ENCODE data around the gene THNSL1.

Gene THNSL1

DNA sequence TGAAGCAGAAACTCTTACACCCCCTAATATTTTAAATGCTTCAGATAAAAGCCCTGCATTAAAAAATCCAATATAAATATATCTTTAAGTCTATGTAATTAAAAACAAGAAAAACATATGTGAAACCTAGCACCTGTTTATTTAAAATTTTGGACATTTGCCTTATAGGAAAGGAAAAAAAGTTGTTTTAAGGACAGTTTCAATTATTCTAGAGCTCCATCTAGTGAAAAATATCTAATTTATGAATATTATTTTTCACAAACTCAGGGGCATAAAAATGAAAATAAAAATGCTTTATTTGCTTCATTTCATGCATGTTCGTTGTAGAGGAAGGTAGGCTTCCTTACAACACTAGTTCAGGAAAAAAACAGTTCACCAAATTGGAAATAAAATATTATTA is 26.5 kb upstream of the THNSL1 start:
- TF ChIP-seq RAD21 (IDR thresholded peaks at IDR 0.05; ENCODE audit: low read depth) (peak; percentile 47), USF1 (IDR thresholded peaks at IDR 0.05) (no peak), EGR1 (IDR thresholded peaks at IDR 0.05) (no peak)

GRCh38 chr10:24991298-24991697 is 25.1 kb upstream of the THNSL1 start:
- TF ChIP-seq NFIC (IDR thresholded peaks at IDR 0.05), result no peak
- no peak for TF ChIP-seq MAX (IDR thresholded peaks at IDR 0.05)
- TF ChIP-seq REST (IDR thresholded peaks at IDR 0.05; ENCODE audit: low read depth), result no peak
- TF ChIP-seq TCF12 (IDR thresholded peaks at IDR 0.05; ENCODE audit: low read depth), result no peak
- no peak for TF ChIP-seq RAD21 (IDR thresholded peaks at IDR 0.05; ENCODE audit: low read depth)
- no peak for TF ChIP-seq FOXM1 (IDR thresholded peaks at IDR 0.05; ENCODE audit: borderline replicate concordance, low read depth)
- no peak for TF ChIP-seq EP300 (IDR thresholded peaks at IDR 0.05; ENCODE audit: borderline replicate concordance)
- TF ChIP-seq TEAD4 (IDR thresholded peaks at IDR 0.05), result no peak
- TF ChIP-seq ZBTB7A (IDR thresholded peaks at IDR 0.05; ENCODE audit: low read depth), result no peak
- no peak for TF ChIP-seq USF1 (IDR thresholded peaks at IDR 0.05)
- TF ChIP-seq EGR1 (IDR thresholded peaks at IDR 0.05), result no peak
- no peak for TF ChIP-seq CREB1 (IDR thresholded peaks at IDR 0.05; ENCODE audit: low read depth)
- TF ChIP-seq CEBPB (IDR thresholded peaks at IDR 0.05), result no peak
- TF ChIP-seq YY1 (IDR thresholded peaks at IDR 0.05; ENCODE audit: low read depth), result no peak
- TF ChIP-seq TAF1 (IDR thresholded peaks at IDR 0.05; ENCODE audit: low read depth), result no peak

DNA sequence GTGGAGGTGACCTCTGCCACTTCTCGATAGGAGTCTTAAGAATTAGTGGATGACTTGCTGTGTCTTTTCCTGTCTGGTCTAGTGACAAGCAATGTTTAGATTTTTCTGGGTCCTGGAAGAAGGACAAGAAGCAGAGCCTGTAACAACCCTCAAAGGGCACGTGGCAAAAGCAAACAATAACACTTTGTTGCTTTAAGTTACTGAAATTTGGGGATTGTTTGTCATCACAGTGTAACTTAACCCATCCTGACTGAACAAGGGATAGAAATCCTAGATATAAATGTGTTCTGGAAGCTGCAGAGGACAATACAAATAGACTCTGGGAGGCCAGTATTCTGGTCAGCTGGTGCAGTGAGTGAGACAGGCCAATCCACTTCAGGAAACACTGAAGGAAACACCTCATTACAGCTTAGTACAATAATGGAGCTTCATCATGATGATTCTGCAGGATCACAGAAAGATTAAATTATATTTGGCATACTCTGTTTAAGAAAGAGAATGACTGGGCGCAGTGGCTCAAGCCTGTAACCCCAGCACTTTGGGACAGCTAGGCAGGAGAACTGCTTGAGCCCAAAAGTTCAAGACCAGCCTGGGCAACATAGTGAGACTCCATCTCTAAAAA is 23.8 kb upstream of the THNSL1 start:
- TF ChIP-seq REST (IDR thresholded peaks at IDR 0.05; ENCODE audit: low read depth) (no peak), ZBTB7A (IDR thresholded peaks at IDR 0.05; ENCODE audit: low read depth) (no peak), USF1 (IDR thresholded peaks at IDR 0.05) (no peak), EGR1 (IDR thresholded peaks at IDR 0.05) (no peak)

- TF ChIP-seq TEAD4 (IDR thresholded peaks at IDR 0.05), result no peak
- TF ChIP-seq NFIC (IDR thresholded peaks at IDR 0.05), result no peak
- no peak for TF ChIP-seq FOXM1 (IDR thresholded peaks at IDR 0.05; ENCODE audit: borderline replicate concordance, low read depth)
- no peak for TF ChIP-seq REST (IDR thresholded peaks at IDR 0.05; ENCODE audit: low read depth)
- TF ChIP-seq EGR1 (IDR thresholded peaks at IDR 0.05), result no peak
- TF ChIP-seq USF1 (IDR thresholded peaks at IDR 0.05), result no peak
- TF ChIP-seq TAF1 (IDR thresholded peaks at IDR 0.05; ENCODE audit: low read depth), result no peak
- TF ChIP-seq MAX (IDR thresholded peaks at IDR 0.05), result no peak
- no peak for TF ChIP-seq YY1 (IDR thresholded peaks at IDR 0.05; ENCODE audit: low read depth)
- no peak for TF ChIP-seq CEBPB (IDR thresholded peaks at IDR 0.05)
- TF ChIP-seq EP300 (IDR thresholded peaks at IDR 0.05; ENCODE audit: borderline replicate concordance), result no peak
- TF ChIP-seq RAD21 (IDR thresholded peaks at IDR 0.05; ENCODE audit: low read depth), result no peak
Observed at GRCh38 chr10:24993237-24993958, 23.0 kb upstream of the THNSL1 start.
